ENCODE measurements around the gene GUCD1.
"Not testable (repeated sequence)": the region's sequence is repeated elsewhere in the genome, so short reads cannot be mapped to it uniquely, and the experiment has no call there.

The GUCD1 gene

DNA sequence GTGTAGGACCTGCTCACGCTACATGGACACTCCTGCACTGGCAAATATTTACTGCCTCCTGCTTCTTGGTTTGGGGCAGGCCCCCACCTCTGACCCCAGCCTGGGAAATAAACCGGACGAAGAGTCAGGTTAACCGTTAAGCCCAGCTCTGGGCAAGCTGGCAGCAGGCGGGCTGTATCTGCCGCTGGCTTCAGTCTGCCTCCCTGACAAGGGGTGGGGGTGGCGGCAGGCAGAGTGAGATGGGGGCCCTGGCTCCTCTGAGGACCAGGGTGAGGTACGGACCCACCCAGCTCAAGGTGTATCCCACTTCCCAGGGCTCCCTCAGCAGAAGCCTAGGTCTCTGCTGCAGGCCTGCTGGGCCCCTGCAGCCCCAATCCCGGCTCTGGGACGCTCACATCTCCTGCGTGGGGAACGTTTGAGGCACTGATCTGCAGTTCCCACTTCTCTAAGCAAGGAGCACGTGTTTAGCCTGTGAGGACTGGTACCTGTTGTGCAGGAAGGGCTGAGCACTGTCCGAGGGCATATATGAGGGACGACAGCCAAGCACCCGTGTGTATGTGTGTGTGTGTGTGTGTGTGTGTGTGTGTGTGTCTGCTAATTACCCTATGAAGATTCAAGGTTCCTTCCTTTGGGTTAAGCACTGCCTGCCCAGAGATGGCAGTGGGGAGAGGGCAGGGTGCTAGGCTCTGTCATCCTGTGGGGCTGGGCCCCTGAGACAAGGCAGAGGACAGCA, 39.1 kb upstream of the GUCD1 start:
- no peaks in the 10 kb centered on the region for H3K27me3 ChIP-seq (ENCODE audit: low read depth)
- H3K4me1 ChIP-seq = peaks cover 4% of the 10 kb centered on the region
- no peaks in the 10 kb centered on the region for H3K36me3 ChIP-seq (replicated peaks)
- DNase-seq (ENCODE audit: low spot score in 2 of 2) = no peak
- H3K4me3 ChIP-seq = no peak overlapping the region
- in situ Hi-C loops (cut with MboI; ENCODE audit: low sequenced_read_pairs) = no loop called here
- no peaks in the 10 kb centered on the region for H3K9me3 ChIP-seq

DNA sequence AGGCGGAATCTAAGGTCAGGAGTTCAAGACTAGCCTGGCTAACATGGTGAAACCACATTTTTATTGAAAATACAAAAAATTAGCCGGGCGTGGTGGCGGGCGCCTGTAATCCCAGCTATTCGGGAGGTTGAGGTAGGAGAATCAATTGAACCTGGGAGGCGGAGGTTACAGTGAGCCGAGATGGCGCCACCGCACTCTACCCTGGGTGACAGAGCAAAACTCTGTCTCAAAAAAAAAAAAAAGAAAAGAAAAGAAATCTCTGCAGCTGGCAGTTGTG, 38.6 kb upstream of the GUCD1 start:
- H3K36me3 ChIP-seq (replicated peaks); in situ Hi-C loops (cut with MboI; ENCODE audit: low sequenced_read_pairs); DNase-seq (ENCODE audit: low spot score in 2 of 2); H3K4me1 ChIP-seq; H3K9me3 ChIP-seq; H3K27me3 ChIP-seq (ENCODE audit: low read depth): not testable (repeated sequence)
- peak overlapping the region; percentile 32 for H3K4me3 ChIP-seq

DNA sequence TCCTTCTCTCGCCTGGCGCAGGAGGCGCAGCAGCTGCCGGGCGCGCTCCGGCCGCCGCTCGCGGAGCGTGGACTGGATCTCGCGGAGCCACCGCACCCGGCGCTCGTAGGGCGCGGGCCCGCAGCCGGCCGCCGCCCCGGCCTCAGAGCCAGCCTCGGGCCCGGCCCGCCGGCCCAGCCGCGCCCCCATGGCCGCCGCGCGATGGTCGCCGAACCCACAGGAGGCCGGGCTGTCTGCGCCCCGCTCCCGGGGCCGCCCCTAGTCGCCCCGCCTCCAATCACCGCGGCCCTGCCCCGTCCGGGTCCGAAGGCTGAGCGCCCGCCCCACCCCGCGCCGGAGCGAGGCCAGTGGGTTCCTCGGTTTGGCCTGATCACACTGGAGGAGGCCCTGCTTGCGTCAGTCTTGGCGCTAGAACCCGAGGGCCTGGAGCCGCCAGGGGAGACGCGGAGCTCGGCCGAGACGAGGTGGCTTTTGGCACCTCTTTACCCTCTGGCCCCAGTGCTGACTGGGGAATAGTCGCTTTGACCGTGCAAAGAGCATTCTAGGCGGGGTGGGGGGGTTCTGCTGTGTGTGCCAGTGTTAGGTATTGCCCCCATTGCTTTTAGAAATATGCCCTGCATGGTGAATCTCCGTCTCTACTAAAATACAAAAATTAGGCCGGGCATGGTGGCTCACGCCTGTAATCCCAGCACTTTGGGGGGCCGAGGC, 38.1 kb upstream of the GUCD1 start, which contains the start of gene LRRC75B:
TSS of gene LRRC75B (minus strand) at position 223 of the 708 bp plus-strand sequence. CDS start at position 189, 34 bp downstream.
- DNase-seq (ENCODE audit: low spot score in 2 of 2) = peak; percentile 75 to 93
- in situ Hi-C loops (cut with MboI; ENCODE audit: low sequenced_read_pairs) = no loop called here

DNA sequence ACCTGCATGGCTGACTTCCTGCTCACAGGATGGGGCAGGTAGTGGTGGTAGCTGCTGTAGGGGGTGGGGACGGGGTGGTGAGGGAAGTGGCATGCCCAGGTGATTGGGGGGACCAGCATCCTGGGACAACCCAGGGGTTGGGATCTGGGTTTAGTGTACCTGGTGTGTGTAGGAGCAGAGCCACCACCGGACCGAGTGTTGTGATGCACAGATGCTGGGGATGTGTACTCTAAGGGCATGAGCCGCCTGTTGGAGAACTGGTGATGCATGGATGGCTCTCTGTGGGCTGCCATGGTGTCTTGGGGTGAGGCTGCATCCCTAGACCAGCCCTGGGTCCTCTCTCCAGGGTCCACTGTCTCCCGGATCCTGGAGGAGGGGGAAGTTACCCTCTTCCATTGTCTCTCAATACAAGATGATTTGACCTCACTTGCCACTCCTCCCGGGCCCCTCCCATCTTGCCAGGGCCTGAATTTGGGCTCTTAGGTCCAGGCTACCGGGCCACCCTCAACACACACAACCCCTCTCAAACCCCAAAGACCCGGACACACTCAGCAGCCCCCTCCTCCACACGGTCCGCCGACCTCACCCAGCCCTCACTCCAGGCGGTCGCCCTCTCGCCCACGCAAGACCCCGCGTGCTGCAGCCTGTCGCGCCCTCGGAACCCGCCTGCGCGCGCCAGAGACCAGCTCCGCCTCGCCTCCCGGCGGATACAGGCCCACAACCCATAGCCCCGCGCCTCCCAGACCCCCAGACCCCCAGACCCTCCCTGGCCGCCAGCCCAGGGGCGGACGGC, 37.3 kb upstream of the GUCD1 start:
- Histone ChIP-seq H3K27me3 (ENCODE audit: low read depth) (no peaks in the 10 kb centered on the region), H3K4me3 (peak overlapping the region; percentile 49), H3K36me3 (replicated peaks) (no peaks in the 10 kb centered on the region), H3K4me1 (peaks cover 4% of the 10 kb centered on the region), H3K9me3 (no peaks in the 10 kb centered on the region)
- in situ Hi-C loops (cut with MboI; ENCODE audit: low sequenced_read_pairs) = no loop called here
- peak in 1 of 2 experiments; percentile 48 for DNase-seq (ENCODE audit: low spot score in 2 of 2)

More for the DNA sequence above, 38.1 kb upstream of the GUCD1 start, which contains the start of gene LRRC75B:
- no peaks in the 10 kb centered on the region for H3K27me3 ChIP-seq (ENCODE audit: low read depth)
- peaks cover 4% of the 10 kb centered on the region for H3K4me1 ChIP-seq
- no peaks in the 10 kb centered on the region for H3K9me3 ChIP-seq
- H3K36me3 ChIP-seq (replicated peaks) = no peaks in the 10 kb centered on the region
- H3K4me3 ChIP-seq = peak within 1 kb of the TSS; percentile 49

DNA sequence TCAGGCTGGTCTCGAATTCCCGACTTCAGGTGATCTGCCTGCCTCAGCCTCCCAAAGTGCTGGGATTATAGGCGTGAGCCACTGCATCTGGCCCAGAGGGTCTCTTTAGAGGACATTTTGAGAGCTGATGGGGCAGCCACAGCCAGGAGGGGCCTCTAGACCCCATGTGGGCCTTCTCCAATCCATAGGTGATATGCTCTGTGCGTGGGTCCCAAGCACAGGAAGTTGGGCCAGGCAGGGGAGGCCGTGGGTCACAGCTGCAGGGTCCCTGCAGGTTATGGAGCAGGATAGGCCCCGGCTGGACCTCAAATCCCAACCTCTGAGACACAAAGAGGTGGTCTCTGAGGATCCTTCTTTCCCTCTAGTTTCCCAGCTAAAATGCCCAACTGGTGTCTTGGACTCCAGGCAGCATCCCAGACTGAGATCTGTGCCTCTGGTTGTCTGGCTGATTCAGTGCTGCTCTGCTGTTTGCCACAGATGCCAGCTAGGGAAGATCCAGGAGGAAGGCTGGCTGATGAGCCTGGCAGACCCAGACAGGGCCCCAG, 36.4 kb upstream of the GUCD1 start:
- Histone ChIP-seq H3K9me3 (no peaks in the 10 kb centered on the region), H3K27me3 (ENCODE audit: low read depth) (no peaks in the 10 kb centered on the region), H3K4me1 (peaks cover 4% of the 10 kb centered on the region), H3K4me3 (no peak overlapping the region), H3K36me3 (replicated peaks) (no peaks in the 10 kb centered on the region)
- no peak for DNase-seq (ENCODE audit: low spot score in 2 of 2)
- in situ Hi-C loops (cut with MboI; ENCODE audit: low sequenced_read_pairs) = no loop called here

DNA sequence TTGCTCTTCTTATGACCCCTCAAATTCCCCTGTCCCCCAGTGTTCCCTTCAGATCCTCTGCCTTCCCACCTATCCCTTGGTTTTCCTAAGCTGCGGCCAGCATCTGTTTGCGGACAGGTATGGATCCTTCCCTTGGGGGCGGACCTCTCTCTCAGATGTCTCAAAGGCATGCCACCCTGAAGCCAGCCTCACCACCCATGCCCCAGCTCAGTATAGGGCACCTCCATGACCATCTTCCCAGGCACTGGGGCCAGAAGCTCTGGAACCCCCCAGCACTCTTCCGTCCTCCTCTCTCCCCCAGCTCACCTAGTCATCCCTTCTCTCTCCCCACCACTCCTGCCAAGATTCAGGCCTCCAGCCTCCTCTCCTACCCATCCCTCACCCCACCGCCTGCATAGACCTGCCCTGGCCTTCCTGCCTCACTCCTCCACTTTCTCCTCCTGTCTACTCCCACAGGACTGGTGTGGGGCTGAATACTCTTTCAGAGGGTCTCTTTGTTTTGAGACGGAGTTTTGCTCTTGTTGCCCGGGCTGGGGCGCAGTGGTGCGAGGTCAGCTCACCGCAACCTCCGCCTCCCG, 35.7 kb upstream of the GUCD1 start:
- no peaks in the 10 kb centered on the region for H3K9me3 ChIP-seq
- H3K27me3 ChIP-seq (ENCODE audit: low read depth) = no peaks in the 10 kb centered on the region
- no peak for DNase-seq (ENCODE audit: low spot score in 2 of 2)
- H3K4me3 ChIP-seq = no peak overlapping the region
- in situ Hi-C loops (cut with MboI; ENCODE audit: low sequenced_read_pairs) = no loop called here
- H3K36me3 ChIP-seq (replicated peaks) = no peaks in the 10 kb centered on the region
- peaks cover 4% of the 10 kb centered on the region for H3K4me1 ChIP-seq

DNA sequence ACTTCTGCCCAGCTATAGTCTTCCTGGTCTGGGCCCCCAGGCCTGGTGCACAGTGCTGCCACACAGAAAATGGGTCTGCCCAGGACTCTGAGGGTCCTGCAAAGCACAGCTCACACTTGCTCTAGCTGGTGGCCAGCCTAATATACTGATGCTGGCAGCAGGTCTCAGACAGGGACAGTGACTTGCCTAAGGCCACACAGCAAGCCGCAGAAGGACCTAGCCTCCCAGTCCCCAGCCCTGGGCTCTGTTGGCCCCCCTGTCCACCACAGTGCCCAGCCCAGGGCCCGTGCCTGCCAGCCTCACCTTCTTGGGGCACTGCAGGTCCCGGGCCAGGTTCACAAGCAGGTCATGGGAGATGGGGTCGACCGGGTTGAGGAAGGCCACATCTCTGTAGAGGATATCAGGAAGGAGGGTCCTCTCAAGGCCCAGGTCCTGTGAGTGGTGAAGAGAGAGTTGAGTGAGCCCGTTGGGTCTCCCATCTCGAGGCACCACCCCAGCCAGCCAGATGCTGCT, 34.6 kb upstream of the GUCD1 start:
- H3K36me3 ChIP-seq (replicated peaks) = no peaks in the 10 kb centered on the region
- H3K4me3 ChIP-seq = no peak overlapping the region
- no peaks in the 10 kb centered on the region for H3K9me3 ChIP-seq
- H3K4me1 ChIP-seq = peaks cover 4% of the 10 kb centered on the region
- H3K27me3 ChIP-seq (ENCODE audit: low read depth) = no peaks in the 10 kb centered on the region
- no peak for DNase-seq (ENCODE audit: low spot score in 2 of 2)
- in situ Hi-C loops (cut with MboI; ENCODE audit: low sequenced_read_pairs) = no loop called here

DNA sequence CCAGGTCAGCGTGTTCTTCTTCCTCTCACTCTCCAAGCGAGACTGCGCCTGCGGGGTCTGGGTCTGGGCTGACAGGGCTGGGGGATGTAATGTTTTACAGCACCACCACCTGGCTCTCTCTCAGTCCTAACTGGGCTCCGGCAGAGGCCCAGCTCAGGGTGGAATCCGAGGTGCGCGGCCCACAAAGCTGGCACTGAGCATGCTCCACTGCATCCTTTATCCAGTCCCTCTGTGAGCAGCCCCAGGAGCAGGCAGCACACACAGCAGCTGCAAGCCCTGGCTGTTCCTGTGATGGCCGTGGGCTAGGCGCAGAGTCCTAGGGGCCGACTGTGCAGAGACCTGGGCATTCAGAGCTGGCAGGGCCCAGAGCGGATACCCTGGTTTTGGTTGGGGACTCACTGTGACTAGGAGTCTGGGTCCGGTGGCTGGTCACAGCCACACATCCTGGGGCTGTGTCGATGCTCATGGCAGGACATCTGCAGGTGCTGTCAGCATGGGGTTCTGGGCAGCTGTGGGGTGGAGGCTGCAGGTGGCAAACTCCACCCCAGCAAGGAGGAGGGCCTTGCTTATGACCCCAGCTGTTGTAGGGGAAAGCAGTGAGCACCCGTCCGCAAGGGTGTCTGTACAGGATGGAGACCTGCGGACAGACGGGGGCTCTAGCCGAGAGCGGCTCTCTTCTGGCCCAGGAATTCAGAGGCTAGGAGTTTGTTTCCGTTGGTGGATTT, 34.0 kb upstream of the GUCD1 start:
- in situ Hi-C loops (cut with MboI; ENCODE audit: low sequenced_read_pairs) = no loop called here
- DNase-seq (ENCODE audit: low spot score in 2 of 2) = no peak
- Histone ChIP-seq H3K4me3 (no peak overlapping the region), H3K9me3 (no peaks in the 10 kb centered on the region), H3K36me3 (replicated peaks) (no peaks in the 10 kb centered on the region), H3K4me1 (peaks cover 4% of the 10 kb centered on the region), H3K27me3 (ENCODE audit: low read depth) (no peaks in the 10 kb centered on the region)

DNA sequence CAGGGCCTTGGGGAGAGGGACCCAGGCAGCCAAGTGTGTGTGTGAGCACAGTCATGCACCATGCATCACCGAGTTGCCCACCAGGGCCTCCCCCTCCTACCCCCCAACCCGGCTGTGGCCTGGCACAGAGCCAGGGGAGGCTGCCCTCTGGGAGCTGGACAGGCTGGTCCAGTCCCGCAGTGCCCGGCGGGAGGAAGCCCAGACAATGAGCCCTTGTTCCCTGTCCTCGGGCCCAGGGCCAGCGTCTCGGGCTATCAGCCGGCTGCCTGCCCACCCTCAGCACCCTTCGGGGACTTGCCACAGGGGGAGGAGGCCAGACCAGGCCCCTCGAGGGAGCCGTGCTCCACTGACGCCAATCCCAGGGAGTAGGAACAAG, 33.4 kb upstream of the GUCD1 start:
- H3K4me1 ChIP-seq = peaks cover 3% of the 10 kb centered on the region
- DNase-seq (ENCODE audit: low spot score in 2 of 2) = no peak
- no peaks in the 10 kb centered on the region for H3K9me3 ChIP-seq
- no peaks in the 10 kb centered on the region for H3K36me3 ChIP-seq (replicated peaks)
- in situ Hi-C loops (cut with MboI; ENCODE audit: low sequenced_read_pairs) = no loop called here
- no peaks in the 10 kb centered on the region for H3K27me3 ChIP-seq (ENCODE audit: low read depth)
- no peak overlapping the region for H3K4me3 ChIP-seq

DNA sequence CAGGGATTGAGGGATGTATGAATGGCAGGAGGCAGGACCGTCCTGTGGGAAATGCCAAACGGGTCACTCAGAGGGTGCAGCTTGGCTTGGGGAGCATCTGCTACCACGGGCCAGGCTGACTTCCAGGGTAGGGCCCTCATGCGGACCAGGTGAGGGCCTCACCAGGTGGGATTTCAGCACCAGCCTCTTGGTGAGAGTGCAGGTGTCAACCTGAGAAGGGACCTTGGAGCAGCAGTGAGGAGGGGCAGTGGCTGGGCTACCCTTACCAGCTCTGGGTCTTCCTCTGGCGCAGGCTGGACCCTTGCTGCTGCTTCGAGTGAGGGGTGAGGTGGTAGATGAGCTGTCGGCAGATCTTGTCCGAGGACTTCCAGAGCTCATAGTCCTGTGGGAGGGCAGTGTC, 33.0 kb upstream of the GUCD1 start:
- no peak overlapping the region for H3K4me3 ChIP-seq
- H3K9me3 ChIP-seq = no peaks in the 10 kb centered on the region
- H3K4me1 ChIP-seq = no peaks in the 10 kb centered on the region
- no peaks in the 10 kb centered on the region for H3K27me3 ChIP-seq (ENCODE audit: low read depth)
- no peak for DNase-seq (ENCODE audit: low spot score in 2 of 2)
- in situ Hi-C loops (cut with MboI; ENCODE audit: low sequenced_read_pairs) = no loop called here
- H3K36me3 ChIP-seq (replicated peaks) = no peaks in the 10 kb centered on the region

DNA sequence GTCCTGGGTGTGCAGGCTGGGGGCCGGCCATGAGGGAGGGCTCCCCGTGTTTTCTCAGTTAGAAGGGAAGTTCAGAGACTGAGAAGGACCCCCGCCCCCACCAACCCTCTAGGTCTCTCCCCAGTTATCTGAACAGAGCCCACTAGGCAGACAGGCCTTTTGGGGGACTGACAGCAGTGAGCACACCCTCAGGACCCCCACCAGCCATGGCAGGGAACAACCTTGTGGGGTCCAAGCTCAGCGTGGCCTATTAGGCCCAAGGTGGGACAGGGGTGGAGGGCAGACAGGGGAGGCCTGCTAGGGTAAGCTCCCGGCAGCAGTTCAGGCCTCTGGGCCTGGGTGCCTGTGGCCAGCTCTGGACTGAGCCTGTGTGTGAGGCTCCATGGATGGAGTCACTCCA, 32.3 kb upstream of the GUCD1 start:
- Histone ChIP-seq H3K9me3 (no peaks in the 10 kb centered on the region), H3K4me1 (no peaks in the 10 kb centered on the region), H3K4me3 (no peak overlapping the region), H3K36me3 (replicated peaks) (no peaks in the 10 kb centered on the region), H3K27me3 (ENCODE audit: low read depth) (no peaks in the 10 kb centered on the region)
- in situ Hi-C loops (cut with MboI; ENCODE audit: low sequenced_read_pairs) = no loop called here
- DNase-seq (ENCODE audit: low spot score in 2 of 2) = no peak

DNA sequence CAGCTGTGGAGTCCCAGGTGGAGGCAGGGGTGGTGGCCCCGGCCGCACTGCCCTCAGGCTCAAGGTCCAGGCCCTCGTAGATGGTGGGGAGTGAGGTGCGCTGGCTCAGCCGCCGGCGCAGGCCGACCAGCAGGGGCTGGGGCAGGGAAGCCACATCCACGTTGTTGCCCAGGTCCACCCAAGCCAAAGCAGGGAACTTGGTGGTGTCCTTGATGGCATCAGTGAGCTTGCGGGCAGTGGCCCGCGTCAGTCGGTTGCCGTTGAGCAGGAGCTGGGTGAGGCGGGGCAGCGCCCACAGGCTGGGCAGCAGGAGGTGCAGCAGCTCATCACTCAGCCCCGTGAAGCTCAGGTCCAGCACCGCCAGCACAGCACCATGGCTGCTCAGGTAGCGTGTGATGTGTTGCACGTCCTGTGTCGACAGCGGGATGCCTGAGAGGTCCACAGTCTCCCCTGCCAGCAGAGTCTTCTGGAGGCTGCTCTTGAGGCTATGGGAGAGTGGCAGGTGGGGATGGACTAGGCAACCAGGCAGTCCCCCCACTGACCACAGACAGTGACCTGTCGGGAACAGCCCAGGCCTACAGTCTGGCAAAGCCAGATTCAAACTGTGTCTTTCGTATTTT, 31.1 kb upstream of the GUCD1 start:
- H3K36me3 ChIP-seq (replicated peaks) = no peaks in the 10 kb centered on the region
- no peak for DNase-seq (ENCODE audit: low spot score in 2 of 2)
- H3K9me3 ChIP-seq = no peaks in the 10 kb centered on the region
- no peaks in the 10 kb centered on the region for H3K4me1 ChIP-seq
- in situ Hi-C loops (cut with MboI; ENCODE audit: low sequenced_read_pairs) = no loop called here
- no peaks in the 10 kb centered on the region for H3K27me3 ChIP-seq (ENCODE audit: low read depth)
- H3K4me3 ChIP-seq = no peak overlapping the region

DNA sequence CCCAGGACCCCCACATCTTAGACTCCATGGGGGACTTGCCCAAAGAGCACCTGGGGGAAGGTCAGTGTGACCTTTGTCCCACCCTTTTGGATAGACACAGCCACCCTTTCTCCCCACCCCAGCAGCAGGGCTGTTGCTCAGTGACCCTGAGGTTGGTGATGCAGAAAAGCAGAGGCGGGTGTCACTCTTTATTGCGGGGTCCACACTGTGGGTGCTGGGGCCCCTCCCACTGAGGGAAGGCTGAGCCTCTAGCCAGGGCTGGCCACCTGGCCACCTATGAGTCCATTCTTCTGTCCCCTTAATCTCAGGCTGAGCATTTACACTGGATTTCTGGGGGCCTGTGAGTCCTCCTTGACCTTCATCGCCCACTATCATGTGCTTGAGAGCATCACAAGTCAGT, 30.5 kb upstream of the GUCD1 start:
- H3K4me3 ChIP-seq = no peak overlapping the region
- no peaks in the 10 kb centered on the region for H3K36me3 ChIP-seq (replicated peaks)
- no peak for DNase-seq (ENCODE audit: low spot score in 2 of 2)
- H3K4me1 ChIP-seq = no peaks in the 10 kb centered on the region
- in situ Hi-C loops (cut with MboI; ENCODE audit: low sequenced_read_pairs) = no loop called here
- no peaks in the 10 kb centered on the region for H3K9me3 ChIP-seq
- H3K27me3 ChIP-seq (ENCODE audit: low read depth) = no peaks in the 10 kb centered on the region

All from HAP-1 (cell line).